GM23338 (cell line): Measurements from ENCODE around the gene CUX1.

Experiments used
- EZH2phosphoT487 ChIP-seq: fragments of 200-600 bp; sonication (generic); IDR thresholded peaks from one replicate; pipeline ENCODE4 v1.8.1; 2018; ENCODE audit warnings: antibody characterized with exemption; ENCODE audit not compliant: unreplicated experiment
- POLR2AphosphoS5 ChIP-seq: IDR thresholded peaks from 2 replicates; pipeline ENCODE4 v1.6.1; 2016; ENCODE audit warnings: antibody characterized with exemption, low read depth
- STAT1 ChIP-seq: IDR thresholded peaks from one replicate; pipeline ENCODE4 v1.6.1; 2016; ENCODE audit warnings: antibody characterized with exemption; ENCODE audit not compliant: unreplicated experiment
- TF ChIP-seq, protein P1 (sequence below), 2 experiments: fragments of 200-600 bp in 1 of 2; sonication (generic) in 1 of 2; conservative IDR thresholded peaks; 2 replicates each; pipeline versions ENCODE4 v1.5.1 to v1.6.1; 2016 to 2017; ENCODE audit warnings: antibody characterized with exemption in 2 of 2, low read depth in 2 of 2, mild to moderate bottlenecking in 2 of 2, moderate library complexity in 1 of 2
- TF ChIP-seq, protein P2 (sequence below): IDR thresholded peaks from one replicate; pipeline ENCODE4 v1.6.1; 2018; ENCODE audit warnings: antibody characterized with exemption; ENCODE audit not compliant: unreplicated experiment

DNA sequence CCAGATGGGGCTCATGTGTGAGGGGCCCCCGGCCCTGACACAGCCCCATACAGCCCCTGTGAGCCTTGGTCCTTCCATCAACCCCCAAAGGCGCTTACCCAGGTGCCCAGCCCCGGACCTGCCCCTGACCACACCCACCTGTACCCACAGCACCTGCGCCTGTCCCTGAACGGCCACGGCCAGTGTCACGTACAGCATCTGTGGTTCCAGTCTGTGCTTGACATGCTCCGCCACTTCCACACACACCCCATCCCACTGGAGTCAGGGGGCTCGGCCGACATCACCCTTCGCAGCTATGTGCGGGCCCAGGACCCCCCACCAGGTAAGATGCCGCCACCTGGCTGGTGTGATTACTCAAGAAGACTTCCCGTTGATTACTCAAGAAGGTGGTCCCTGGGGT lies 502.8 kb downstream of the CUX1 start:
- TF ChIP-seq EZH2phosphoT487, result no peak
- TF ChIP-seq POLR2AphosphoS5, result no peak
- TF ChIP-seq, protein P1, sequence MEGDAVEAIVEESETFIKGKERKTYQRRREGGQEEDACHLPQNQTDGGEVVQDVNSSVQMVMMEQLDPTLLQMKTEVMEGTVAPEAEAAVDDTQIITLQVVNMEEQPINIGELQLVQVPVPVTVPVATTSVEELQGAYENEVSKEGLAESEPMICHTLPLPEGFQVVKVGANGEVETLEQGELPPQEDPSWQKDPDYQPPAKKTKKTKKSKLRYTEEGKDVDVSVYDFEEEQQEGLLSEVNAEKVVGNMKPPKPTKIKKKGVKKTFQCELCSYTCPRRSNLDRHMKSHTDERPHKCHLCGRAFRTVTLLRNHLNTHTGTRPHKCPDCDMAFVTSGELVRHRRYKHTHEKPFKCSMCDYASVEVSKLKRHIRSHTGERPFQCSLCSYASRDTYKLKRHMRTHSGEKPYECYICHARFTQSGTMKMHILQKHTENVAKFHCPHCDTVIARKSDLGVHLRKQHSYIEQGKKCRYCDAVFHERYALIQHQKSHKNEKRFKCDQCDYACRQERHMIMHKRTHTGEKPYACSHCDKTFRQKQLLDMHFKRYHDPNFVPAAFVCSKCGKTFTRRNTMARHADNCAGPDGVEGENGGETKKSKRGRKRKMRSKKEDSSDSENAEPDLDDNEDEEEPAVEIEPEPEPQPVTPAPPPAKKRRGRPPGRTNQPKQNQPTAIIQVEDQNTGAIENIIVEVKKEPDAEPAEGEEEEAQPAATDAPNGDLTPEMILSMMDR (conservative IDR thresholded peaks at IDR 0.05; ENCODE audit: low read depth in 2 of 2), result no peak
- TF ChIP-seq STAT1, result no peak
- TF ChIP-seq, protein P2, sequence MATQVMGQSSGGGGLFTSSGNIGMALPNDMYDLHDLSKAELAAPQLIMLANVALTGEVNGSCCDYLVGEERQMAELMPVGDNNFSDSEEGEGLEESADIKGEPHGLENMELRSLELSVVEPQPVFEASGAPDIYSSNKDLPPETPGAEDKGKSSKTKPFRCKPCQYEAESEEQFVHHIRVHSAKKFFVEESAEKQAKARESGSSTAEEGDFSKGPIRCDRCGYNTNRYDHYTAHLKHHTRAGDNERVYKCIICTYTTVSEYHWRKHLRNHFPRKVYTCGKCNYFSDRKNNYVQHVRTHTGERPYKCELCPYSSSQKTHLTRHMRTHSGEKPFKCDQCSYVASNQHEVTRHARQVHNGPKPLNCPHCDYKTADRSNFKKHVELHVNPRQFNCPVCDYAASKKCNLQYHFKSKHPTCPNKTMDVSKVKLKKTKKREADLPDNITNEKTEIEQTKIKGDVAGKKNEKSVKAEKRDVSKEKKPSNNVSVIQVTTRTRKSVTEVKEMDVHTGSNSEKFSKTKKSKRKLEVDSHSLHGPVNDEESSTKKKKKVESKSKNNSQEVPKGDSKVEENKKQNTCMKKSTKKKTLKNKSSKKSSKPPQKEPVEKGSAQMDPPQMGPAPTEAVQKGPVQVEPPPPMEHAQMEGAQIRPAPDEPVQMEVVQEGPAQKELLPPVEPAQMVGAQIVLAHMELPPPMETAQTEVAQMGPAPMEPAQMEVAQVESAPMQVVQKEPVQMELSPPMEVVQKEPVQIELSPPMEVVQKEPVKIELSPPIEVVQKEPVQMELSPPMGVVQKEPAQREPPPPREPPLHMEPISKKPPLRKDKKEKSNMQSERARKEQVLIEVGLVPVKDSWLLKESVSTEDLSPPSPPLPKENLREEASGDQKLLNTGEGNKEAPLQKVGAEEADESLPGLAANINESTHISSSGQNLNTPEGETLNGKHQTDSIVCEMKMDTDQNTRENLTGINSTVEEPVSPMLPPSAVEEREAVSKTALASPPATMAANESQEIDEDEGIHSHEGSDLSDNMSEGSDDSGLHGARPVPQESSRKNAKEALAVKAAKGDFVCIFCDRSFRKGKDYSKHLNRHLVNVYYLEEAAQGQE, result no peak
